Nucleus accumbens (tissue), 56 donors: ENCODE measurements around the gene JKAMP.

ENCODE experiments used
- DNase-seq, 56 donors: peaks; one replicate each; lab custom pipeline; 2025; lab: John Stamatoyannopoulos, UW

Gene JKAMP

GRCh38 chr14:59478540-59478939, 5.8 kb upstream of the JKAMP start:
- no peak for DNase-seq

- no peak for DNase-seq
Measured at GRCh38 chr14:59480166-59480565, 4.2 kb upstream of the JKAMP start.

- DNase-seq: no peak
Measured at GRCh38 chr14:59481407-59481806, 2.9 kb upstream of the JKAMP start.

GRCh38 chr14:59481871-59482540, 2.3 kb upstream of the JKAMP start:
- no peak for DNase-seq

GRCh38 chr14:59482541-59483331, 1.6 kb upstream of the JKAMP start:
- DNase-seq: peak in 3 of 56 donors; percentile 3 to 26 (median 20)

GRCh38 chr14:59483363-59483762, 954 bp upstream of the JKAMP start:
- DNase-seq: peak in 15 of 56 donors; percentile 12 to 54 (median 43)

GRCh38 chr14:59484639-59485175, 390 bp downstream of the JKAMP start:
- no peak for DNase-seq

GRCh38 chr14:59490756-59491155, 6.4 kb downstream of the JKAMP start:
- peak in 1 of 56 donors; percentile 11 for DNase-seq

- DNase-seq: no peak
Measured at GRCh38 chr14:59492384-59492783, 8.1 kb downstream of the JKAMP start.

GRCh38 chr14:59500732-59501131, 16.4 kb downstream of the JKAMP start:
- no peak for DNase-seq

- DNase-seq: no peak
Measured at GRCh38 chr14:59503256-59503655, 18.9 kb downstream of the JKAMP start.

GRCh38 chr14:59507063-59507751, 22.9 kb downstream of the JKAMP start:
- peak in 22 of 56 donors; percentile 1 to 59 (median 19) for DNase-seq

- no peak for DNase-seq
Measured at GRCh38 chr14:59507752-59508103, 23.4 kb downstream of the JKAMP start.

- DNase-seq: no peak
Measured at GRCh38 chr14:59509101-59509500, 24.8 kb downstream of the JKAMP start.

- DNase-seq: peak in 5 of 56 donors; percentile 2 to 22 (median 5)
Measured at GRCh38 chr14:59510001-59510400, 25.7 kb downstream of the JKAMP start.

GRCh38 chr14:59510966-59511365, 26.6 kb downstream of the JKAMP start:
- DNase-seq: no peak

- DNase-seq: peak in 2 of 56 donors; percentile 4 to 21
Measured at GRCh38 chr14:59511916-59512575, 27.7 kb downstream of the JKAMP start.

- DNase-seq: no peak
Measured at GRCh38 chr14:59520224-59520623, 35.9 kb downstream of the JKAMP start.

GRCh38 chr14:59529189-59529588, 44.9 kb downstream of the JKAMP start:
- DNase-seq: no peak

GRCh38 chr14:59530349-59530748, 46.0 kb downstream of the JKAMP start:
- DNase-seq: no peak

GRCh38 chr14:59532419-59532818, 48.1 kb downstream of the JKAMP start:
- DNase-seq: no peak
